HepG2 (cell line): ENCODE measurements around the gene COBLL1. TPM values are rescaled to one million over a fixed set of nuclear protein-coding genes. Genes with fewer than 3 reads are reported as not detected.

Experiments used
- ATAC-seq: fragments of 200-7000 bp; cut with Tn5 transposase; 3 replicates; pipeline ENCODE4 v1.9.1; 2020; ENCODE audit warnings: mild to moderate bottlenecking, moderate library complexity
- BruUV-seq: library from RNA; stranded (reverse); fragments of 400-500 nt; replicated peaks from 2 replicates; lab custom pipeline; 2021; lab: Mats Ljungman, UMichigan
- CTCF ChIA-PET: fragments of 300-600 bp; formaldehyde crosslinking; extraction: SDS; loops from one replicate; lab custom pipeline; 2021; ENCODE audit warnings: low total read pairs, inconsistent platforms, low intra/inter-chr PET ratio; lab: Yijun Ruan, JAX
- POLR2A ChIA-PET: fragments of 350-600 bp; sonication (Branson Sonifier 250); formaldehyde crosslinking; loops from one replicate; lab custom pipeline; 2020; ENCODE audit warnings: antibody characterized with exemption, inconsistent platforms; lab: Yijun Ruan, JAX
- DNase-seq: peaks from one replicate; pipeline ENCODE4 v3.0.0-alpha.2; 2015; ENCODE audit warnings: low spot score
- FAIRE-seq: peaks from 3 replicates; lab custom pipeline; 2011; peaks lifted over from hg19 to GRCh38; lab: Jason Lieb, UNC
- H2AFZ ChIP-seq: one replicate; pipeline ENCODE4 v1.6.1; 2011; ENCODE audit warnings: low read length, inconsistent platforms
- H3K27ac ChIP-seq: fragments of 300-600 bp; 3 replicates; pipeline ENCODE4 v1.8.0; 2011; ENCODE audit warnings: mixed run types, mild to moderate bottlenecking, mixed read lengths, low read length, inconsistent platforms; ENCODE audit not compliant: insufficient read depth; ENCODE audit errors: extremely low read length
- H3K27me3 ChIP-seq, 2 experiments: fragments of 200-600 bp in 1 of 2; 2 replicates in 1 of 2; 3 replicates in 1 of 2; pipeline versions ENCODE4 v1.6.0 to v1.8.0; 2011; ENCODE audit warnings: low read length in 2 of 2, mild to moderate bottlenecking in 2 of 2, moderate library complexity in 2 of 2, inconsistent platforms in 1 of 2; ENCODE audit not compliant: insufficient read depth in 2 of 2, control insufficient read depth in 1 of 2
- H3K36me3 ChIP-seq, 2 experiments: fragments of 200-600 bp in 1 of 2; replicated peaks in 1 of 2; 2 replicates in 1 of 2; 3 replicates in 1 of 2; pipeline versions ENCODE4 v1.5.1 to v1.8.0; 2011; ENCODE audit warnings: low read length in 2 of 2, inconsistent platforms in 1 of 2; ENCODE audit not compliant: insufficient read depth in 2 of 2, control insufficient read depth in 1 of 2
- H3K4me1 ChIP-seq: 2 replicates; pipeline ENCODE4 v1.5.1; 2012; ENCODE audit warnings: low read length, inconsistent platforms; ENCODE audit not compliant: insufficient read depth
- H3K4me2 ChIP-seq: 2 replicates; pipeline ENCODE4 v1.6.0; 2011; ENCODE audit warnings: low read depth, low read length, inconsistent platforms
- H3K4me3 ChIP-seq, 3 experiments: fragments of 200-600 bp in 1 of 3; sonication (generic), shearing (Covaris generic) in 1 of 3; replicated peaks in 1 of 3; 2 replicates each; pipeline ENCODE4 v1.5.1; 2011 to 2016; ENCODE audit warnings: low read length in 3 of 3, inconsistent platforms in 2 of 3, low read depth in 2 of 3, mild to moderate bottlenecking in 2 of 3, control low read depth in 1 of 3, mixed read lengths in 1 of 3; ENCODE audit not compliant: insufficient read depth in 1 of 3
- H3K79me2 ChIP-seq: one replicate; pipeline ENCODE4 v1.6.1; 2011; ENCODE audit warnings: low read length, inconsistent platforms; ENCODE audit not compliant: insufficient read depth
- H3K9ac ChIP-seq: 2 replicates; pipeline ENCODE4 v1.6.0; 2011; ENCODE audit warnings: mild to moderate bottlenecking, low read depth, low read length, inconsistent platforms; ENCODE audit not compliant: insufficient read depth
- H3K9me3 ChIP-seq: 2 replicates; pipeline ENCODE4 v1.5.1; 2012; ENCODE audit warnings: mild to moderate bottlenecking, low read length
- H4K20me1 ChIP-seq: 2 replicates; pipeline ENCODE4 v1.6.0; 2011; ENCODE audit warnings: inconsistent platforms, mild to moderate bottlenecking, low read length, moderate library complexity; ENCODE audit not compliant: insufficient read depth
- DDIT3 ChIP-seq: sonication (generic); formaldehyde crosslinking; IDR thresholded peaks from 2 replicates; pipeline ENCODE4 v1.4.0; 2020; ENCODE audit warnings: mild to moderate bottlenecking, missing genetic modification reagents
- GLI4 ChIP-seq: sonication (generic); formaldehyde crosslinking; IDR thresholded peaks from 2 replicates; pipeline ENCODE4 v1.5.1; 2020; ENCODE audit warnings: missing genetic modification reagents, mild to moderate bottlenecking, moderate library complexity, borderline replicate concordance
- HNF4G ChIP-seq, 2 experiments: sonication (generic) in 1 of 2; formaldehyde crosslinking in 1 of 2; IDR thresholded peaks; 2 replicates each; pipeline versions ENCODE4 v1.4.0 to v1.6.1; 2011 to 2020; ENCODE audit warnings: borderline replicate concordance in 2 of 2, low read depth in 2 of 2, mild to moderate bottlenecking in 2 of 2, low read length in 1 of 2, missing genetic modification reagents in 1 of 2, moderate library complexity in 1 of 2
- RELA ChIP-seq: sonication (generic); formaldehyde crosslinking; IDR thresholded peaks from 2 replicates; pipeline ENCODE4 v1.4.0; 2020; ENCODE audit warnings: missing genetic modification reagents
- RNF2 ChIP-seq: fragments of 450-650 bp; conservative IDR thresholded peaks from 2 replicates; pipeline ENCODE4 v1.6.1; 2016; ENCODE audit warnings: low read depth
- ZBTB37 ChIP-seq: sonication (generic); formaldehyde crosslinking; IDR thresholded peaks from 2 replicates; pipeline ENCODE4 v1.4.0; 2020; ENCODE audit warnings: mild to moderate bottlenecking, missing genetic modification reagents
- ZNF24 ChIP-seq: fragments of 450-650 bp; IDR thresholded peaks from 2 replicates; pipeline ENCODE4 v1.6.1; 2017; ENCODE audit warnings: antibody characterized with exemption, mild to moderate bottlenecking
- ZNF264 ChIP-seq: sonication (generic); formaldehyde crosslinking; IDR thresholded peaks from 2 replicates; pipeline ENCODE4 v1.4.0; 2020; ENCODE audit warnings: missing genetic modification reagents
- ZNF546 ChIP-seq: sonication (generic); formaldehyde crosslinking; conservative IDR thresholded peaks from 2 replicates; pipeline ENCODE4 v1.8.1; 2023; ENCODE audit warnings: mild to moderate bottlenecking, missing genetic modification reagents
- ZNF609 ChIP-seq: sonication (generic); formaldehyde crosslinking; IDR thresholded peaks from 2 replicates; pipeline ENCODE4 v1.4.0; 2020; ENCODE audit warnings: mild to moderate bottlenecking, missing genetic modification reagents, borderline replicate concordance
- in situ Hi-C: cut with HindIII; loops from 2 replicates; pipeline ENCODE4 v1.10.0; 2017; ENCODE audit warnings: low pct_unique_long_range_greater_than_20kb; ENCODE audit not compliant: extremely low pct_ligation_motif_present
- intact Hi-C: fragments of 100-400 bp; cut with micrococcal nuclease; formaldehyde crosslinking; loops from one replicate; pipeline ENCODE4 v1.10.0; 2022; ENCODE audit not compliant: unreplicated experiment
- polyA plus RNA-seq, 8 experiments: library from polyadenylated mRNA; depleted of rRNA in 3 of 8; stranded (reverse) in 7 of 8; unstranded in 1 of 8; fragments of >200 nt; fragmentation: Illumina TruSeq in 4 of 8; extraction: Trizol in 4 of 8; gene quantifications; 2 replicates each; pipeline versions ENCODE4 v1.2.1 to v1.2.3, GENCODE V29; 2011 to 2016; ENCODE audit warnings: low read depth in 4 of 8, missing spikeins in 1 of 8, mixed read lengths in 1 of 8; ENCODE audit not compliant: insufficient read depth in 1 of 8
- total RNA-seq, 5 experiments: library from RNA; depleted of rRNA; stranded (reverse); fragments of >200 nt; fragmentation: Illumina TruSeq; extraction: Trizol; gene quantifications; 2 replicates each; pipeline ENCODE4 v1.2.3, GENCODE V29; 2016; ENCODE audit warnings: low read depth in 1 of 5
- TF ChIP-seq, protein P1 (sequence below): IDR thresholded peaks from 2 replicates; pipeline ENCODE4 v1.6.1; 2018; ENCODE audit warnings: missing genetic modification reagents, mild to moderate bottlenecking, missing compliant biosample characterization
- TF ChIP-seq, protein P2 (sequence below): fragments of 450-650 bp; IDR thresholded peaks from 2 replicates; pipeline ENCODE4 v1.6.1; 2016

The COBLL1 gene
- total and polyA plus RNA-seq, 2 of the 13 experiments (the other 11 are each of a cell fraction or from before 2014, with no cell fraction given) = 32.6 to 86.8 TPM

DNA sequence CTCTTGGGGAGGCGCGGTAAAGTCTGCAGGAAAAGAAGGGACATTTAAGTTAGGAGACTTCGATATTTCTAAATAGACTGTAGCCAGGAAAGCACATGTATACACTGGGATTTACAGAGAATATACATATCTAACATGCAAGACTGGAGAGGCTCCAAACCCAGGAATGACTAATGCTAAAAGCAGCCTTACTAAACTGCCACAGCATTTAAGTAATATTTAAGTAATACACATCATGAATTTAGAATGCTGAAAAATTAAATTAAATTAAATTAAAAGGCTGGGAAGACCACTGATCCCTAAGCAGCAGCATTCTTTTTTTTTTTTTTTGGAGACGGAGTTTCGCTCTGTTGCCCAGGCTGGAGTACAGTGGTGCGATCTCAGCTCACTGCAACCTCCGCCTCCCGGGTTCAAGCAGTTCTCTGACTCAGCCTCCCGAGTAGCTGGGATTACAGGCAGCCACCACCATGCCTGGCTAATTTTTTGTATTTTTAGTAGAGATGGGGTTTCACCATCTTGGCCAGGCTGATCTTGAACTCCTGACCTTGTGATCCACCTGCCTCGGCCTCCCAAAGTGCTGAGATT lies 131.3 kb downstream of the COBLL1 start (continued):
- TF ChIP-seq ZNF609 = 0 out of 2 replicates have a peak, but pooled peaks have one; percentile 17

GRCh38 chr2:164706522-164706921 lies 135.1 kb downstream of the COBLL1 start:
- in situ Hi-C loops = no loop called here
- Histone ChIP-seq H3K4me2 (no peak overlapping the region), H3K79me2 (no peaks in the 10 kb centered on the region), H3K9me3 (no peaks in the 10 kb centered on the region), H4K20me1 (no peaks in the 10 kb centered on the region), H3K27me3 (no peaks in the 10 kb centered on the region), H3K27ac (no peak overlapping the region), H3K9ac (no peak overlapping the region), H2AFZ (no peak overlapping the region), H3K36me3 (peaks cover 3 to 23% of the 10 kb centered on the region in 2 experiments; a peak in 4 of 5 replicates), H3K4me3 (no peak overlapping the region), H3K4me1 (peaks cover 59% of the 10 kb centered on the region)
- TF ChIP-seq GLI4 = no peak
- TF ChIP-seq ZNF24 = peak; percentile 12; the same call in 1 of the 2 replicates
- TF ChIP-seq HNF4G (IDR thresholded peaks at IDR 0.05; ENCODE audit: borderline replicate concordance, low read depth, low read length) = no peak
- no peak for TF ChIP-seq HNF4G (CRISPR knock-in tag; IDR thresholded peaks at IDR 0.05; ENCODE audit: borderline replicate concordance, low read depth)
- TF ChIP-seq, protein P1, sequence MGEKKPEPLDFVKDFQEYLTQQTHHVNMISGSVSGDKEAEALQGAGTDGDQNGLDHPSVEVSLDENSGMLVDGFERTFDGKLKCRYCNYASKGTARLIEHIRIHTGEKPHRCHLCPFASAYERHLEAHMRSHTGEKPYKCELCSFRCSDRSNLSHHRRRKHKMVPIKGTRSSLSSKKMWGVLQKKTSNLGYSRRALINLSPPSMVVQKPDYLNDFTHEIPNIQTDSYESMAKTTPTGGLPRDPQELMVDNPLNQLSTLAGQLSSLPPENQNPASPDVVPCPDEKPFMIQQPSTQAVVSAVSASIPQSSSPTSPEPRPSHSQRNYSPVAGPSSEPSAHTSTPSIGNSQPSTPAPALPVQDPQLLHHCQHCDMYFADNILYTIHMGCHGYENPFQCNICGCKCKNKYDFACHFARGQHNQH (CRISPR knock-in tag) = no peak
- TF ChIP-seq RELA = no peak
- no peak for TF ChIP-seq DDIT3 (CRISPR knock-in tag)
- TF ChIP-seq ZBTB37 (CRISPR knock-in tag) = no peak
- no peak for TF ChIP-seq ZNF546 (CRISPR knock-in tag)
- no peak for TF ChIP-seq ZNF264 (CRISPR knock-in tag)
- TF ChIP-seq, protein P2, sequence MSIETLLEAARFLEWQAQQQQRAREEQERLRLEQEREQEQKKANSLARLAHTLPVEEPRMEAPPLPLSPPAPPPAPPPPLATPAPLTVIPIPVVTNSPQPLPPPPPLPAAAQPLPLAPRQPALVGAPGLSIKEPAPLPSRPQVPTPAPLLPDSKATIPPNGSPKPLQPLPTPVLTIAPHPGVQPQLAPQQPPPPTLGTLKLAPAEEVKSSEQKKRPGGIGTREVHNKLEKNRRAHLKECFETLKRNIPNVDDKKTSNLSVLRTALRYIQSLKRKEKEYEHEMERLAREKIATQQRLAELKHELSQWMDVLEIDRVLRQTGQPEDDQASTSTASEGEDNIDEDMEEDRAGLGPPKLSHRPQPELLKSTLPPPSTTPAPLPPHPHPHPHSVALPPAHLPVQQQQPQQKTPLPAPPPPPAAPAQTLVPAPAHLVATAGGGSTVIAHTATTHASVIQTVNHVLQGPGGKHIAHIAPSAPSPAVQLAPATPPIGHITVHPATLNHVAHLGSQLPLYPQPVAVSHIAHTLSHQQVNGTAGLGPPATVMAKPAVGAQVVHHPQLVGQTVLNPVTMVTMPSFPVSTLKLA = peak; percentile 7; the same call in 1 of the 2 replicates
- no peak for TF ChIP-seq RNF2
- FAIRE-seq = no peak
- DNase-seq = no peak
- no TSS peak for BruUV-seq
- ChIA-PET CTCF (no interaction called here), POLR2A (no interaction called here)
- ATAC-seq = no peak
- intact Hi-C loops = no loop called here
